ENCODE measurements around the gene SLC24A3. TPM values are rescaled to one million over a fixed set of nuclear protein-coding genes. Genes with fewer than 3 reads are reported as not detected.
A peak's percentile ranks its signal among the peaks of the same experiment; 100 is the strongest.

Gene SLC24A3
- total RNA-seq, 1 donor from 2014 or later = 0.79 TPM

DNA sequence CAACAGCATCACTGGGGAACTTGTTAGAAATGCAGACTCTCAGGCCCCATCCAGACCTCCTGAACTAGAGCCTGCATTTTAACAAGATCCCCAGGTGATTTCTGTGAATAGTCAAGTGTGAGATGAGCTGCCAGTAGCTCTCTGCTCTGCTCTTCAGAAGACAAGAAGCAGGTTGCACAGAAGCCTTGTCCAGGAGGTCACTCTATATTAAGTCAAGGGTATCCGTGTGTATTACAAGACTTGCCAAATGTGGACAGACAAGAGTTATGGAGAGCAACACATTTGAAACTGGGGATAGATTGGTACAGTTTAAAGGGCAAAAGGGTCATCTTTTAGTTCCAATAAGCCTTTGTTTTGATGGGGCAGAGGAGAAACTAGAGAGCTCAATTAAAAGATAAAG is 522.4 kb downstream of the SLC24A3 start:
- Mint-ChIP-seq H3K27me3 (ENCODE audit: low read depth, unreplicated experiment) (no peaks in the 10 kb centered on the region), H3K4me1 (ENCODE audit: low read depth, unreplicated experiment) (peaks cover 28% of the 10 kb centered on the region), H3K4me3 (ENCODE audit: unreplicated experiment) (no peak overlapping the region), H3K27ac (ENCODE audit: unreplicated experiment) (peak overlapping the region; percentile 55), H3K9me3 (ENCODE audit: unreplicated experiment) (no peaks in the 10 kb centered on the region), H3K36me3 (ENCODE audit: low read depth, unreplicated experiment) (no peaks in the 10 kb centered on the region)
- no peaks in the 10 kb centered on the region for H3K36me3 ChIP-seq (ENCODE audit: insufficient read depth, low read length)
- no peaks in the 10 kb centered on the region for H3K27me3 ChIP-seq (ENCODE audit: insufficient read depth, low read length)
- H4K20me1 ChIP-seq (ENCODE audit: insufficient read depth, low read length) = no peaks in the 10 kb centered on the region
- FAIRE-seq (no peak), DNase-seq (ENCODE audit: low read depth) (no peak)
- H3K4me1 ChIP-seq (ENCODE audit: insufficient read depth, low read length) = peaks cover 15% of the 10 kb centered on the region
- no peak overlapping the region for H2AFZ ChIP-seq (ENCODE audit: low read depth, low read length)
- H3K9me3 ChIP-seq (ENCODE audit: insufficient read depth, low read depth, low read length) = no peaks in the 10 kb centered on the region
- TF ChIP-seq EZH2 (IDR thresholded peaks at IDR 0.05; ENCODE audit: insufficient read depth, low read length) = no peak
- TF ChIP-seq, protein P1, sequence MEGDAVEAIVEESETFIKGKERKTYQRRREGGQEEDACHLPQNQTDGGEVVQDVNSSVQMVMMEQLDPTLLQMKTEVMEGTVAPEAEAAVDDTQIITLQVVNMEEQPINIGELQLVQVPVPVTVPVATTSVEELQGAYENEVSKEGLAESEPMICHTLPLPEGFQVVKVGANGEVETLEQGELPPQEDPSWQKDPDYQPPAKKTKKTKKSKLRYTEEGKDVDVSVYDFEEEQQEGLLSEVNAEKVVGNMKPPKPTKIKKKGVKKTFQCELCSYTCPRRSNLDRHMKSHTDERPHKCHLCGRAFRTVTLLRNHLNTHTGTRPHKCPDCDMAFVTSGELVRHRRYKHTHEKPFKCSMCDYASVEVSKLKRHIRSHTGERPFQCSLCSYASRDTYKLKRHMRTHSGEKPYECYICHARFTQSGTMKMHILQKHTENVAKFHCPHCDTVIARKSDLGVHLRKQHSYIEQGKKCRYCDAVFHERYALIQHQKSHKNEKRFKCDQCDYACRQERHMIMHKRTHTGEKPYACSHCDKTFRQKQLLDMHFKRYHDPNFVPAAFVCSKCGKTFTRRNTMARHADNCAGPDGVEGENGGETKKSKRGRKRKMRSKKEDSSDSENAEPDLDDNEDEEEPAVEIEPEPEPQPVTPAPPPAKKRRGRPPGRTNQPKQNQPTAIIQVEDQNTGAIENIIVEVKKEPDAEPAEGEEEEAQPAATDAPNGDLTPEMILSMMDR (IDR thresholded peaks at IDR 0.05; ENCODE audit: insufficient read depth, low read depth, low read length) = no peak
- no peak overlapping the region for H3K27ac ChIP-seq (ENCODE audit: low read depth, low read length)
- H3K4me2 ChIP-seq (ENCODE audit: low read length) = no peak overlapping the region
- no peak overlapping the region for H3K4me3 ChIP-seq (ENCODE audit: insufficient read depth, low read depth, low read length)
- no peaks in the 10 kb centered on the region for H3K79me2 ChIP-seq (ENCODE audit: insufficient read depth, low read length)
- no peak overlapping the region for H3K9ac ChIP-seq (ENCODE audit: low read length)

DNA sequence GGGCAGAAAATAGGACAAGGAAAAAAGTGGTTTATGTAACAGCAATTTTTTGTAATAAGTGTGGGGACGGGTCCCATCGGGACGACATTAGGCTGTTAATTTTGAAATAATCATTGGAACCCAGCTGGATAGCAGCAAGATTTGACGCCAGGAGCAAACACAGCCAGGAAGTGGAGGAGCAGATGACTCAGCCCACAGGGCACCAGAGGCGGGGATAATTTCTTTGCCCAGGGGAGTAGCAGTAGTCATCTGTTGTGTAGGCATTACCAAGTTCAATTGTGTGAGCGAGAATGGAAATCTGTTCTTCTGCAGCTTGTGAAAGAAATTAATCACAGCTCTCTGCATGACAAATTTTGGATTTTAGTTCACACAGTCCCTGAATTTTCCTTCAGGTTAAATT is 523.0 kb downstream of the SLC24A3 start:
- no peaks in the 10 kb centered on the region for H4K20me1 ChIP-seq (ENCODE audit: insufficient read depth, low read length)
- no peak overlapping the region for H3K9ac ChIP-seq (ENCODE audit: low read length)
- Mint-ChIP-seq H3K4me1 (ENCODE audit: low read depth, unreplicated experiment) (peaks cover 28% of the 10 kb centered on the region), H3K9me3 (ENCODE audit: unreplicated experiment) (no peaks in the 10 kb centered on the region), H3K4me3 (ENCODE audit: unreplicated experiment) (no peak overlapping the region), H3K36me3 (ENCODE audit: low read depth, unreplicated experiment) (no peaks in the 10 kb centered on the region), H3K27ac (ENCODE audit: unreplicated experiment) (peak overlapping the region; percentile 16), H3K27me3 (ENCODE audit: low read depth, unreplicated experiment) (no peaks in the 10 kb centered on the region)
- peak overlapping the region; percentile 68 for H3K4me2 ChIP-seq (ENCODE audit: low read length)
- no peak overlapping the region for H2AFZ ChIP-seq (ENCODE audit: low read depth, low read length)
- DNase-seq (ENCODE audit: low read depth) = peak; percentile 81
- H3K79me2 ChIP-seq (ENCODE audit: insufficient read depth, low read length) = no peaks in the 10 kb centered on the region
- H3K27ac ChIP-seq (ENCODE audit: low read depth, low read length) = no peak overlapping the region
- peaks cover 15% of the 10 kb centered on the region for H3K4me1 ChIP-seq (ENCODE audit: insufficient read depth, low read length)
- H3K9me3 ChIP-seq (ENCODE audit: insufficient read depth, low read depth, low read length) = no peaks in the 10 kb centered on the region
- H3K4me3 ChIP-seq (ENCODE audit: insufficient read depth, low read depth, low read length) = no peak overlapping the region
- TF ChIP-seq EZH2 (IDR thresholded peaks at IDR 0.05; ENCODE audit: insufficient read depth, low read length) = no peak
- TF ChIP-seq, protein P1 (IDR thresholded peaks at IDR 0.05; ENCODE audit: insufficient read depth, low read depth, low read length) = no peak
- peak; percentile 89 for FAIRE-seq
- H3K36me3 ChIP-seq (ENCODE audit: insufficient read depth, low read length) = no peaks in the 10 kb centered on the region
- no peaks in the 10 kb centered on the region for H3K27me3 ChIP-seq (ENCODE audit: insufficient read depth, low read length)

DNA sequence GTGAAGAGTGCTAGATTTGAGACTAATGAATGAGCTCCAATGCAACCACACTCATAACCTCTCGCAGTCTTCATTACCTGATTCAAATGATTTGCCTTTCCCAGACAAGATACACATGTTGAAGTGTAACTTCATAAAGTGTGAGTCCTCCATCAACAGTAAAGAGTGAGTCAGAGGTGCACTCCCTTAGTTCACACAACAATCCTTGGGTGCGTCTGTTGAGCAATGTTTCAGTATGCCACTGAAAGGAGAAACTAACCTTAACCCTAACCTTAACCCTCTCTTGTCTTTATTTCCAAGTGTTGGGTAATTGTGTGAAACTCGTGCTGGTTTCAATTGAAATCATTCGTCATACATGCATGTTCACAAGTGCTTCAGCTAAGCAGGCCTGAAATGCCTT is 524.6 kb downstream of the SLC24A3 start:
- H4K20me1 ChIP-seq (ENCODE audit: insufficient read depth, low read length) = no peaks in the 10 kb centered on the region
- peaks cover 15% of the 10 kb centered on the region for H3K4me1 ChIP-seq (ENCODE audit: insufficient read depth, low read length)
- H3K4me3 ChIP-seq (ENCODE audit: insufficient read depth, low read depth, low read length) = no peak overlapping the region
- DNase-seq (ENCODE audit: low read depth) (peak; percentile 31), FAIRE-seq (peak; percentile 43)
- H3K27ac Mint-ChIP-seq (ENCODE audit: unreplicated experiment) = peak overlapping the region; percentile 44
- no peak overlapping the region for H3K4me2 ChIP-seq (ENCODE audit: low read length)
- H3K9me3 ChIP-seq (ENCODE audit: insufficient read depth, low read depth, low read length) = no peaks in the 10 kb centered on the region
- no peaks in the 10 kb centered on the region for H3K27me3 Mint-ChIP-seq (ENCODE audit: low read depth, unreplicated experiment)
- H3K9me3 Mint-ChIP-seq (ENCODE audit: unreplicated experiment) = no peaks in the 10 kb centered on the region
- no peak overlapping the region for H3K9ac ChIP-seq (ENCODE audit: low read length)
- no peak overlapping the region for H3K27ac ChIP-seq (ENCODE audit: low read depth, low read length)
- H3K4me1 Mint-ChIP-seq (ENCODE audit: low read depth, unreplicated experiment) = peaks cover 28% of the 10 kb centered on the region
- H3K79me2 ChIP-seq (ENCODE audit: insufficient read depth, low read length) = no peaks in the 10 kb centered on the region
- TF ChIP-seq EZH2 (IDR thresholded peaks at IDR 0.05; ENCODE audit: insufficient read depth, low read length) = no peak
- TF ChIP-seq, protein P1 (IDR thresholded peaks at IDR 0.05; ENCODE audit: insufficient read depth, low read depth, low read length) = no peak
- H3K36me3 Mint-ChIP-seq (ENCODE audit: low read depth, unreplicated experiment) = no peaks in the 10 kb centered on the region
- H3K27me3 ChIP-seq (ENCODE audit: insufficient read depth, low read length) = no peaks in the 10 kb centered on the region
- H2AFZ ChIP-seq (ENCODE audit: low read depth, low read length) = no peak overlapping the region
- no peaks in the 10 kb centered on the region for H3K36me3 ChIP-seq (ENCODE audit: insufficient read depth, low read length)
- no peak overlapping the region for H3K4me3 Mint-ChIP-seq (ENCODE audit: unreplicated experiment)

All from astrocyte (in vitro differentiated cells and primary cell).